Measurements from ENCODE around the gene ERP44. TPM values are rescaled to one million over a fixed set of nuclear protein-coding genes. Genes with fewer than 3 reads are reported as not detected.

Gene ERP44
- total and polyA plus RNA-seq, 5 experiments from 2014 or later, result 14.7 to 35.0 (median 28.0) TPM

GRCh38 chr9:100125236-100125635 lies 26.4 kb upstream of the ERP44 start:
- ATAC-seq (no peak), DNase-seq (no peak)
- peaks cover 0 to 53% (median 23%) of the 10 kb centered on the region in 3 donors for H3K36me3 Mint-ChIP-seq
- H3K9me3 Mint-ChIP-seq, result no peaks in the 10 kb centered on the region
- H3K27me3 Mint-ChIP-seq, result no peaks in the 10 kb centered on the region
- peak overlapping the region in 1 of 10 donors; percentile 46 for H3K27ac Mint-ChIP-seq
- no peak overlapping the region for H3K4me3 Mint-ChIP-seq
- peaks cover 1 to 11% (median 8%) of the 10 kb centered on the region in 4 donors for H3K4me1 Mint-ChIP-seq
- POLR2A ChIA-PET, result no interaction called here

GRCh38 chr9:100120286-100120685 lies 21.5 kb upstream of the ERP44 start:
- Mint-ChIP-seq H3K9me3 (no peaks in the 10 kb centered on the region), H3K4me3 (no peak overlapping the region), H3K27ac (no peak overlapping the region), H3K36me3 (peaks cover 0 to 53% (median 16%) of the 10 kb centered on the region in 3 donors), H3K4me1 (peaks cover 1 to 11% (median 8%) of the 10 kb centered on the region in 4 donors), H3K27me3 (no peaks in the 10 kb centered on the region)
- DNase-seq (no peak), ATAC-seq (no peak)
- POLR2A ChIA-PET, result no interaction called here

GRCh38 chr9:100117316-100117715 lies 18.5 kb upstream of the ERP44 start:
- POLR2A ChIA-PET, result no interaction called here
- Mint-ChIP-seq H3K9me3 (no peaks in the 10 kb centered on the region), H3K27me3 (no peaks in the 10 kb centered on the region), H3K4me3 (no peak overlapping the region), H3K27ac (peak overlapping the region in 1 of 10 donors; percentile 38), H3K36me3 (peaks cover 0 to 61% (median 18%) of the 10 kb centered on the region in 3 donors), H3K4me1 (peaks cover 5 to 21% (median 12%) of the 10 kb centered on the region in 4 donors)
- DNase-seq (no peak), ATAC-seq (no peak)

- Mint-ChIP-seq H3K36me3 (peaks cover 0 to 60% (median 20%) of the 10 kb centered on the region in 3 donors), H3K4me1 (peaks cover 8 to 19% (median 17%) of the 10 kb centered on the region in 4 donors), H3K4me3 (no peak overlapping the region), H3K27me3 (no peaks in the 10 kb centered on the region), H3K27ac (peak overlapping the region in 2 of 10 donors; percentile 21 to 51), H3K9me3 (no peaks in the 10 kb centered on the region)
- POLR2A ChIA-PET, result interaction anchor here (0.6 to 0.7 kb wide), 3 partner anchors 47 to 167 kb away, joined by 3 to 4 read pairs (median 4); no protein-coding TSS in a partner anchor
- DNase-seq, result no peak
- ATAC-seq, result no peak
These were observed 14.0 kb upstream of the ERP44 start for GRCh38 chr9:100112677-100113336.

- H3K36me3 Mint-ChIP-seq, result peaks cover 0 to 51% (median 14%) of the 10 kb centered on the region in 3 donors
- DNase-seq (no peak), ATAC-seq (no peak)
- H3K4me3 Mint-ChIP-seq, result no peak overlapping the region
- POLR2A ChIA-PET, result interaction anchor here (0.5 kb wide), 1 partner anchor 1830 kb away, joined by 3 read pairs; no protein-coding TSS in a partner anchor
- H3K27me3 Mint-ChIP-seq, result no peaks in the 10 kb centered on the region
- peaks cover 8 to 19% (median 17%) of the 10 kb centered on the region in 4 donors for H3K4me1 Mint-ChIP-seq
- H3K9me3 Mint-ChIP-seq, result no peaks in the 10 kb centered on the region
- H3K27ac Mint-ChIP-seq, result peak overlapping the region in 1 of 10 donors; percentile 24
These were observed 12.4 kb upstream of the ERP44 start for GRCh38 chr9:100111235-100111634.

GRCh38 chr9:100108559-100108958 lies 9.8 kb upstream of the ERP44 start:
- H3K36me3 Mint-ChIP-seq, result peaks cover 0 to 41% (median 12%) of the 10 kb centered on the region in 3 donors
- DNase-seq, result no peak
- H3K27ac Mint-ChIP-seq, result no peak overlapping the region
- POLR2A ChIA-PET, result interaction anchor here (0.7 kb wide), 1 partner anchor 73 kb away, joined by 3 read pairs; no protein-coding TSS in a partner anchor
- H3K9me3 Mint-ChIP-seq, result no peaks in the 10 kb centered on the region
- ATAC-seq, result no peak
- H3K27me3 Mint-ChIP-seq, result no peaks in the 10 kb centered on the region
- H3K4me1 Mint-ChIP-seq, result peaks cover 6 to 20% (median 14%) of the 10 kb centered on the region in 4 donors
- H3K4me3 Mint-ChIP-seq, result no peak overlapping the region

- no peak overlapping the region for H3K27ac Mint-ChIP-seq
- peaks cover 0 to 42% (median 12%) of the 10 kb centered on the region in 3 donors for H3K36me3 Mint-ChIP-seq
- DNase-seq, result no peak
- H3K4me1 Mint-ChIP-seq, result peaks cover 2 to 11% (median 7%) of the 10 kb centered on the region in 4 donors
- H3K4me3 Mint-ChIP-seq, result no peak overlapping the region
- no peaks in the 10 kb centered on the region for H3K9me3 Mint-ChIP-seq
- POLR2A ChIA-PET, result no interaction called here
- ATAC-seq, result no peak
- no peaks in the 10 kb centered on the region for H3K27me3 Mint-ChIP-seq
These were observed 7.8 kb upstream of the ERP44 start for GRCh38 chr9:100106616-100107015.

- Mint-ChIP-seq H3K4me3 (no peak overlapping the region), H3K27me3 (no peaks in the 10 kb centered on the region), H3K4me1 (peaks cover 0 to 7% (median 3%) of the 10 kb centered on the region in 4 donors), H3K27ac (no peak overlapping the region), H3K36me3 (peaks cover 0 to 38% (median 12%) of the 10 kb centered on the region in 3 donors), H3K9me3 (no peaks in the 10 kb centered on the region)
- no peak for DNase-seq
- POLR2A ChIA-PET, result no interaction called here
- ATAC-seq, result no peak
These were observed 7.1 kb upstream of the ERP44 start for GRCh38 chr9:100105861-100106260.

- Mint-ChIP-seq H3K27me3 (no peaks in the 10 kb centered on the region), H3K27ac (no peak overlapping the region), H3K36me3 (peaks cover 0 to 25% (median 4%) of the 10 kb centered on the region in 3 donors), H3K4me3 (no peak overlapping the region), H3K9me3 (no peaks in the 10 kb centered on the region), H3K4me1 (peaks cover 3 to 16% (median 12%) of the 10 kb centered on the region in 4 donors)
- ATAC-seq, result no peak
- DNase-seq, result no peak
- POLR2A ChIA-PET, result no interaction called here
These were observed 5.5 kb upstream of the ERP44 start for GRCh38 chr9:100104314-100104713.

- H3K27ac Mint-ChIP-seq, result no peak overlapping the region
- H3K4me1 Mint-ChIP-seq, result peaks cover 6 to 35% (median 28%) of the 10 kb centered on the region in 4 donors
- peaks cover 0 to 23% (median 2%) of the 10 kb centered on the region in 3 donors for H3K36me3 Mint-ChIP-seq
- POLR2A ChIA-PET, result no interaction called here
- no peak for DNase-seq
- peaks cover 0 to 2% (median 0%) of the 10 kb centered on the region in 5 donors for H3K27me3 Mint-ChIP-seq
- no peak overlapping the region for H3K4me3 Mint-ChIP-seq
- ATAC-seq, result no peak
- H3K9me3 Mint-ChIP-seq, result no peaks in the 10 kb centered on the region
These were observed 2.8 kb upstream of the ERP44 start for GRCh38 chr9:100101608-100102007.

GRCh38 chr9:100100146-100100667 lies 1.4 kb upstream of the ERP44 start:
- H3K27me3 Mint-ChIP-seq, result peaks cover 0 to 2% (median 0%) of the 10 kb centered on the region in 5 donors
- no peak for ATAC-seq
- no peak for DNase-seq
- H3K4me3 Mint-ChIP-seq, result peak overlapping the region; percentile 97 to 100 (median 99)
- no peaks in the 10 kb centered on the region for H3K9me3 Mint-ChIP-seq
- POLR2A ChIA-PET, result interaction anchor here (1.1 kb wide), 1 partner anchor 192 kb away, joined by 3 read pairs; no protein-coding TSS in a partner anchor
- peak overlapping the region in 9 of 10 donors; percentile 92 to 100 (median 98) for H3K27ac Mint-ChIP-seq
- peaks cover 9 to 48% (median 38%) of the 10 kb centered on the region in 4 donors for H3K4me1 Mint-ChIP-seq
- peaks cover 0 to 23% (median 2%) of the 10 kb centered on the region in 3 donors for H3K36me3 Mint-ChIP-seq

GRCh38 chr9:100099722-100100042 lies 882 bp upstream of the ERP44 start:
- Mint-ChIP-seq H3K4me1 (peaks cover 12 to 53% (median 42%) of the 10 kb centered on the region in 4 donors), H3K27me3 (peaks cover 0 to 2% (median 0%) of the 10 kb centered on the region in 5 donors)

More at GRCh38 chr9:100099722-100100042, 882 bp upstream of the ERP44 start:
- Mint-ChIP-seq H3K9me3 (no peaks in the 10 kb centered on the region), H3K36me3 (peaks cover 0 to 23% (median 0%) of the 10 kb centered on the region in 3 donors), H3K27ac (peak overlapping the region; percentile 83 to 100 (median 98)), H3K4me3 (peak overlapping the region; percentile 97 to 100 (median 99))
- ATAC-seq, result no peak
- DNase-seq, result peak in 1 of 10 donors; percentile 0
- POLR2A ChIA-PET, result interaction anchor here (1.1 kb wide), 1 partner anchor 191 kb away, joined by 3 read pairs; no protein-coding TSS in a partner anchor

Measured in naive thymus-derived CD8-positive, alpha-beta T cell (primary cell).